ENCODE results near the gene GPER1. TPM values are rescaled to one million over a fixed set of nuclear protein-coding genes. Genes with fewer than 3 reads are reported as not detected.

The GPER1 gene
- total RNA-seq, 1 experiment from 2014 or later = 2.9 TPM

GRCh38 chr7:1055956-1056784 is 31.7 kb upstream of the GPER1 start:
- intact Hi-C loops (cut with micrococcal nuclease; ENCODE audit: unreplicated experiment) (no loop called here), in situ Hi-C loops (cut with HindIII; ENCODE audit: low pct_unique_long_range_greater_than_20kb, low sequenced_read_pairs) (no loop called here)
- no peak for TF ChIP-seq CTCF (IDR thresholded peaks at IDR 0.05)
- no peak for TF ChIP-seq TCF7L2 (IDR thresholded peaks at IDR 0.05; ENCODE audit: low read depth, low read length)
- no peak for TF ChIP-seq REST (IDR thresholded peaks at IDR 0.05; ENCODE audit: insufficient read depth in 1 of 2, low read depth in 2 of 2, low read length in 1 of 2)
- TF ChIP-seq SIN3A (IDR thresholded peaks at IDR 0.05; ENCODE audit: borderline replicate concordance, insufficient read depth, low read depth, low read length) = no peak
- TF ChIP-seq POLR2AphosphoS5 (IDR thresholded peaks at IDR 0.05; ENCODE audit: low read depth, low read length) = no peak
- CTCF ChIA-PET = no interaction called here
- Histone ChIP-seq H3K27ac (ENCODE audit: low read length) (no peak overlapping the region), H3K4me1 (ENCODE audit: control insufficient read depth, insufficient read depth, low read length) (peaks cover 7% of the 10 kb centered on the region; the same call in 1 of the 2 replicates), H3K4me3 (ENCODE audit: low read depth in 2 of 2, low read length in 2 of 2) (no peak overlapping the region), H3K27me3 (ENCODE audit: control insufficient read depth, insufficient read depth, low read length) (no peaks in the 10 kb centered on the region), H3K9me3 (ENCODE audit: control insufficient read depth, insufficient read depth, low read depth, low read length) (no peaks in the 10 kb centered on the region), H3K36me3 (ENCODE audit: control insufficient read depth, insufficient read depth, low read length) (no peaks in the 10 kb centered on the region)
- ATAC-seq (no peak), DNase-seq (ENCODE audit: low read depth, low spot score) (no peak)
- BruUV-seq (replicated peaks) = no TSS peak
- POLR2A ChIA-PET = interaction anchor here (0.6 kb wide), 1 partner anchor 8 kb away, joined by 3 read pairs; no protein-coding TSS in a partner anchor

- TF ChIP-seq CTCF (IDR thresholded peaks at IDR 0.05) = no peak
- no peak for TF ChIP-seq REST (IDR thresholded peaks at IDR 0.05; ENCODE audit: insufficient read depth in 1 of 2, low read depth in 2 of 2, low read length in 1 of 2)
- no peak for TF ChIP-seq POLR2AphosphoS5 (IDR thresholded peaks at IDR 0.05; ENCODE audit: low read depth, low read length)
- TF ChIP-seq TCF7L2 (IDR thresholded peaks at IDR 0.05; ENCODE audit: low read depth, low read length) = no peak
- no peak for TF ChIP-seq SIN3A (IDR thresholded peaks at IDR 0.05; ENCODE audit: borderline replicate concordance, insufficient read depth, low read depth, low read length)
- in situ Hi-C loops (cut with HindIII; ENCODE audit: low pct_unique_long_range_greater_than_20kb, low sequenced_read_pairs) (no loop called here), intact Hi-C loops (cut with micrococcal nuclease; ENCODE audit: unreplicated experiment) (no loop called here)
- BruUV-seq (replicated peaks) = no TSS peak
- CTCF ChIA-PET = no interaction called here
- H3K4me3 ChIP-seq (ENCODE audit: low read depth in 2 of 2, low read length in 2 of 2) = no peak overlapping the region
- H3K9me3 ChIP-seq (ENCODE audit: control insufficient read depth, insufficient read depth, low read depth, low read length) = no peaks in the 10 kb centered on the region
- ATAC-seq (no peak), DNase-seq (ENCODE audit: low read depth, low spot score) (no peak)
- H3K4me1 ChIP-seq (ENCODE audit: control insufficient read depth, insufficient read depth, low read length) = peaks cover 7% of the 10 kb centered on the region; the same call in 1 of the 2 replicates
- POLR2A ChIA-PET = interaction anchor here (0.6 kb wide), 1 partner anchor 9 kb away, joined by 3 read pairs; no protein-coding TSS in a partner anchor
- H3K27ac ChIP-seq (ENCODE audit: low read length) = no peak overlapping the region
- H3K36me3 ChIP-seq (ENCODE audit: control insufficient read depth, insufficient read depth, low read length) = no peaks in the 10 kb centered on the region
- H3K27me3 ChIP-seq (ENCODE audit: control insufficient read depth, insufficient read depth, low read length) = no peaks in the 10 kb centered on the region
Observed at GRCh38 chr7:1056785-1057410, 31.0 kb upstream of the GPER1 start.

Measured in Panc1 (cell line).